Peyer's patch (tissue), 4 donors: ENCODE data around the gene ASB2. TPM values are rescaled to one million over a fixed set of nuclear protein-coding genes. Genes with fewer than 3 reads are reported as not detected.

ENCODE experiments used
- DNase-seq, 3 donors: peaks; one replicate each; pipeline ENCODE4 v3.0.0-alpha.2; 2017 to 2019
- H3K27ac ChIP-seq, 4 donors: fragments of 200-600 bp; sonication (generic); one replicate each; pipeline ENCODE4 v1.5.1; 2016 to 2019
- H3K27me3 ChIP-seq, 2 donors: fragments of 200-600 bp; sonication (generic); one replicate each; pipeline ENCODE4 v1.5.1; 2019
- H3K36me3 ChIP-seq, 3 donors: fragments of 200-600 bp; sonication (generic); one replicate each; pipeline ENCODE4 v1.5.1; 2016 to 2019
- H3K4me1 ChIP-seq, 4 donors: fragments of 200-600 bp; sonication (generic); one replicate each; pipeline ENCODE4 v1.5.1; 2016 to 2019
- H3K4me3 ChIP-seq, 4 donors: fragments of 200-600 bp; sonication (generic); 1 replicate in 3 of 4; 2 replicates in 1 of 4; pipeline ENCODE4 v1.5.1; 2016 to 2019; ENCODE audit warnings: mild to moderate bottlenecking in 1 of 4
- H3K9me3 ChIP-seq, 4 donors: fragments of 200-600 bp; sonication (generic); one replicate each; pipeline ENCODE4 v1.5.1; 2016 to 2019; ENCODE audit warnings: mild to moderate bottlenecking in 1 of 4
- CTCF ChIP-seq, 6 experiments: fragments of 450-650 bp in 4 of 6; fragments of 200-600 bp in 2 of 6; sonication (generic) in 1 of 6; IDR thresholded peaks; one replicate each; pipeline ENCODE4 v1.5.1; 2017 to 2019; ENCODE audit warnings: antibody characterized with exemption in 6 of 6, mild to moderate bottlenecking in 3 of 6, moderate library complexity in 1 of 6
- POLR2A ChIP-seq, 2 donors: fragments of 450-650 bp; IDR thresholded peaks; one replicate each; pipeline ENCODE4 v1.5.1; 2017; ENCODE audit warnings: antibody characterized with exemption in 2 of 2, mild to moderate bottlenecking in 2 of 2, moderate library complexity in 2 of 2
- total RNA-seq, 4 donors: library from RNA; depleted of rRNA; stranded (reverse); fragments of >200 nt; gene quantifications; one replicate each; pipeline ENCODE4 v1.1.0, GENCODE V29; 2016

Gene ASB2
- total RNA-seq, 4 donors from 2014 or later, result 3.2 to 32.2 (median 5.4) TPM

GRCh38 chr14:93964820-93965286, 11.5 kb downstream of the ASB2 start:
- H3K9me3 ChIP-seq, result no peaks in the 10 kb centered on the region
- H3K27me3 ChIP-seq, result no peaks in the 10 kb centered on the region
- H3K27ac ChIP-seq, result peak overlapping the region; percentile 76 to 86 (median 84)
- DNase-seq, result no peak
- no peak overlapping the region for H3K4me3 ChIP-seq
- H3K36me3 ChIP-seq, result no peaks in the 10 kb centered on the region
- H3K4me1 ChIP-seq, result peaks cover 0 to 60% (median 43%) of the 10 kb centered on the region in 4 donors
- TF ChIP-seq CTCF (IDR thresholded peaks at IDR 0.05), result no peak
- TF ChIP-seq POLR2A (IDR thresholded peaks at IDR 0.05), result no peak

DNA sequence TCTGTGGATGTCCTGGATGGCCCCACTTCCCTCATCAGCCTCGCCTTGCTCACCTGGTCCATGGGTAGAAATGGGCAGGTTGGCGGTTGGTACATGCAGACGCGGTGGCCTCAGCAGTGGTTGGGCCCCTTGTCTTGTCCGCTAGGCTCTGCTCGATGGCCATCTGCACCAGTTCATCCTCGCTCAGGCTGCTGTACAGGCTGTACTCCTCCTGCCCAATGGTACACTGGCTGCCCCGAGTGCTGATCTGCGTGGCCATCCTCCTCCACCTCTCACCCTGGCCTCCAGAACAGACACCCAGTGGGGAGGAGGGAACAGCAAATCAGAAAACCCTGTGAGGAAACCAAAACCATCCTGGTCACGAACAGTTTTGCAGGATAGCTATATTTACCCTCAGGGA, 12.1 kb downstream of the ASB2 start:
- H3K27me3 ChIP-seq, result no peaks in the 10 kb centered on the region
- no peaks in the 10 kb centered on the region for H3K9me3 ChIP-seq
- H3K4me1 ChIP-seq, result peaks cover 0 to 60% (median 47%) of the 10 kb centered on the region in 4 donors
- no peaks in the 10 kb centered on the region for H3K36me3 ChIP-seq
- H3K4me3 ChIP-seq, result no peak overlapping the region
- TF ChIP-seq CTCF (IDR thresholded peaks at IDR 0.05) (no peak), POLR2A (IDR thresholded peaks at IDR 0.05) (no peak)
- no peak for DNase-seq
- H3K27ac ChIP-seq, result peak overlapping the region; percentile 76 to 86 (median 84)

DNA sequence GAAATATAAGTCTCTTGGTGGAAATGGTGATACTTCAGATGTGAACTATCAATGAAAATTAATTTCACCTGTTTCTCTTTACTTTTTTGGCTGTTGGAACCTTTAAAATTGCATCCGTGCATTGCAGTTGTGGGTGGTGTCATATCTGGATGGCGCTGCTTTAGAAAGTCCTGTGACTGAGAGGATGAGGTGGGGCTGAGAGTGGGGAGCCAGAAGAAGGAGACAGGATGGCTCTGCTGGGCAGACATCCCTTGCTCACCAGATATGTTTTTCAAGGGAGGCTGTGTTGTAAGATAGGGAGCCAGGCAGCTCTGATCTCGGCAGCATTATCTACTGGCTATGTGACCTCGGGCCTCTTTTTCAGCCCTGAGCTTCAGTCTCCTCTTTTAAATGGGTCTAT, 12.7 kb downstream of the ASB2 start:
- no peak for DNase-seq
- Histone ChIP-seq H3K36me3 (no peaks in the 10 kb centered on the region), H3K9me3 (no peaks in the 10 kb centered on the region), H3K4me3 (no peak overlapping the region), H3K27me3 (no peaks in the 10 kb centered on the region), H3K27ac (peak overlapping the region; percentile 76 to 86 (median 84)), H3K4me1 (peaks cover 0 to 62% (median 53%) of the 10 kb centered on the region in 4 donors)
- TF ChIP-seq POLR2A (IDR thresholded peaks at IDR 0.05), result no peak
- TF ChIP-seq CTCF (IDR thresholded peaks at IDR 0.05), result no peak

DNA sequence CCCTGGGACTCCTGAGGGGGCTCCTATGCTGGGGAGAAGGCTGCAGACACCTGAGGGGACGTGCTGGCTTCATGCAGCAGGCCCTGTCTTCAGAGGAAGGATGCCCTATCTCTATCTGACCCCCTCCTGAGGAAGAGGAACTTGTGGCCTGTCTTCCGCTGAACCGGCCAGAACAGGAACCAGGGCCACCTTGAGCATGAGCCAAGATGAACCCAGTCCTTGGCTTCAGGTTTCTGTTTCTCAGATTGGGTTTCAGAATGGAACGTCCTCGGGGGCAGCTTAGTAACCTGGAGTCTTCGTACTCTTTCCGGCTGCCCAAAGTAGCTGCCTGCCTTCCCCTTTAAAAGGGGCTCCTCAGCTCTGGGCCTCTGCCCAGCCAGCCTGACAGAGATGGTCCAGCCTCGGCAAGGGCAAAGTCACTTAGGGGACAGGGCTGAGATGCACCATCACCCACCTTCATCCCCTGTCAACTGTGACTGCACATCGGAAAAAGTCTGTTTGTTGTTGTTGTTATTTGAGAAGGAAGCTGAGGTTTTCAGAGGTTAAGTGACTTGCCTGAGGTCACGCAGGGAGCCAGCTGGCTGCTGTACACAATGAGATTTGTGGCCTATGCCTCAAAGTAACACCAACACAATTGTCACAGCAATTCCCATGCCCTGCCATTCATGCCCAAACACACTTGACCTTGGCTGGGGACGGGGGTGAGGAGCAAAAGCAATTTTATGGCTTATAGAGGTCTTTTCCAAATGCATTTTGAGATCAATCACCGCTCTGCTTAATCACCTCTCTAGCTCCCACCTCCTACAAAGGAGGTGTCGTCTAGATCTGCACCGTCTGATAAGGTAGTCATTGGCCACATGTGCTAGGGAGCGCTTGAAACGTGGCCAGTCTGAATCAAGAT, 13.4 kb downstream of the ASB2 start:
- H3K9me3 ChIP-seq, result no peaks in the 10 kb centered on the region
- H3K27me3 ChIP-seq, result no peaks in the 10 kb centered on the region
- no peak for TF ChIP-seq CTCF (IDR thresholded peaks at IDR 0.05)
- no peak for TF ChIP-seq POLR2A (IDR thresholded peaks at IDR 0.05)
- peak in 2 of 3 donors; percentile 85 to 92 for DNase-seq
- H3K4me1 ChIP-seq, result peaks cover 0 to 69% (median 54%) of the 10 kb centered on the region in 4 donors
- H3K4me3 ChIP-seq, result peak overlapping the region in 1 of 4 donors; percentile 7
- peak overlapping the region; percentile 76 to 86 (median 84) for H3K27ac ChIP-seq
- H3K36me3 ChIP-seq, result no peaks in the 10 kb centered on the region

DNA sequence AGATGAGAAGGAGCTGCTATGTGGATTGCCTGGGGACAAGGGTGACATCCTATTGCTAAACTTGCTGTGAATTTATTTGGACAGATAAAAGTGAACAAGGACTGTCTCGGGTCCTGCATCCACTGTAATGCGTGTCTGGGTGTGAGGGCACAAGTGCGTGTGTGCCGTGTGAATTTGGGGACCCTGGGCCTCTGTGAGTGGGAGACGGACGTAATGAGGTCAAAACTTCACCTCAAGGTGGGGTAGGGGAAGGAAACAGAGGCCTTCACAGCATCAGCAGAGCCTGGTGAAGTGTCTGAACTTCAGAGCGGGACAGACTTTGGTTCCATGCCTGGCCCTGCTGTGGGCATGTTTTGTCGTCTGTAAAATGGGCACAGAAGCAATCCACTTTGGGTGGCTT, 14.8 kb downstream of the ASB2 start:
- TF ChIP-seq POLR2A (IDR thresholded peaks at IDR 0.05), result no peak
- no peak for TF ChIP-seq CTCF (IDR thresholded peaks at IDR 0.05)
- H3K4me3 ChIP-seq, result no peak overlapping the region
- no peaks in the 10 kb centered on the region for H3K9me3 ChIP-seq
- DNase-seq, result no peak
- H3K36me3 ChIP-seq, result no peaks in the 10 kb centered on the region
- no peaks in the 10 kb centered on the region for H3K27me3 ChIP-seq
- H3K4me1 ChIP-seq, result peaks cover 0 to 70% (median 58%) of the 10 kb centered on the region in 4 donors
- H3K27ac ChIP-seq, result peak overlapping the region; percentile 29 to 84 (median 77)
